Head of caudate nucleus (tissue), 42 donors: ENCODE results near the gene ARL6IP4.

ENCODE experiments used
- DNase-seq, 42 donors: peaks; one replicate each; pipeline versions ENCODE4 v3.0.0 to v3.0.0-alpha.2; 2020 to 2021; ENCODE audit warnings: mixed read lengths in 7 of 42
- intact Hi-C: fragments of 100-400 bp; cut with DNase I; formaldehyde crosslinking; loops from one replicate; pipeline ENCODE4 v1.15.0; 2022

Gene ARL6IP4

GRCh38 chr12:123021688-123022604 lies 41.5 kb downstream of the ARL6IP4 start:
- intact Hi-C loops: no loop called here
- peak in 2 of 42 donors; percentile 9 to 15 for DNase-seq

- DNase-seq: no peak
- intact Hi-C loops: no loop called here
Measured at GRCh38 chr12:123022846-123023245, 42.4 kb downstream of the ARL6IP4 start.

GRCh38 chr12:123024819-123025391 lies 44.4 kb downstream of the ARL6IP4 start:
- intact Hi-C loops: no loop called here
- no peak for DNase-seq

- no peak for DNase-seq
- intact Hi-C loops: no loop called here
Measured at GRCh38 chr12:123026094-123026853, 45.8 kb downstream of the ARL6IP4 start.

DNA sequence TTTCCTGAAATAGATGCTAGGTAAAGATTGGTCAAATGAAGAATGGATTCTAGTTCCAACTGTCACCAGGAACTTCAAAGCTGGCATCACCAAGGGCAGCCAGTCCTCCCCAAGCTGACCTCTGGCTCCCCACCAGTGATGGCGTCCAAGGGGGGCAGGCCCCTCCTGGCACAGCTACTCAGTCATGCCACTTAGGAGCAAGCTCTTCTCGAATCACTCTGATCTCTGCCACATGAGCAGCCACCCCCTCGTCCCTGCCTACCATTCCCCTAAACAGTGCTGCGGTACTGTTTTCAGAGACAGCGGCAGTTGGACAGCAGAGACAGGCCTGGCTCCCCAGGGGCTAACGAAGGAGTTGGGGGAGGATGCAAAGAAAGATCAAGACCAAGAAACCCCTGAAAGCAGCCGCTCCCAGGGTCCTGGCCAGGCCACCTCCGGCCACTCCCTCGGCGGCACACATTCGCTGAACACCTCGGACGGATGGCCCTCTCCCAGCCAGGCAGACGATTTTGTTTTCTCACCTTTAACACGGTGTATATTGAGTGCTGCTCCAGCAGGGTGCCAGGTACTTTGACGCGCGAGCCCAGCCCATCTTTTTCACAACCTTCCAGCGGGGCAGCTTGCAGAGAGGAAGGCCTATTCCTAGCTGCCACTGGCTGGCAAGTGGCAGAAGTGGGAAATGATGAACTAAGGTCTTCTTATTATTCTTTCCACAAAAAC lies 47.4 kb downstream of the ARL6IP4 start:
- peak in 25 of 42 donors; percentile 11 to 72 (median 31) for DNase-seq
- intact Hi-C loops: no loop called here

GRCh38 chr12:123028475-123028874 lies 48.0 kb downstream of the ARL6IP4 start:
- DNase-seq: no peak
- intact Hi-C loops: no loop called here

DNA sequence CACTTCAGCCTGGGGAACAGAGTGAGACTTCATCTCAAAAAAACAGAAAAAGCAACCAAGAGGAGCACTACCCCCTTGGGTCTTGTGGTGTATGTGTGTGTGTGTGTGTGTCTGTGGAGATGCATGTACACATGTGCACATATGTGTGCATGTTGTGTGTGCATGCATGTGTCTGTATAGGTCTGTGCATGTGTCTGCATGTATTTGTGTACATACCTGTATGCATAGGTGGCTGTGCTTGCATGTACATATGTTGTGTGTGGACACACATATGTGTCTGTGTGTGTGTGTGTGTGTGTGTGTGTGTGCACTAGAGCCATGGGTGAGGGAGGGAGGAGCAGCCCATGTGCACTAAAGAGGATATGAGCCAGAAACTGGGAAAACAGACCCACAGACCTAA lies 49.1 kb downstream of the ARL6IP4 start:
- intact Hi-C loops: no loop called here
- no peak for DNase-seq

GRCh38 chr12:123030686-123031085 lies 50.2 kb downstream of the ARL6IP4 start:
- no peak for DNase-seq
- intact Hi-C loops: no loop called here

GRCh38 chr12:123031171-123031845 lies 50.8 kb downstream of the ARL6IP4 start:
- no peak for DNase-seq
- intact Hi-C loops: no loop called here
